Right renal pelvis (tissue), 4 donors: ENCODE measurements around the gene CAMK2G. TPM values are rescaled to one million over a fixed set of nuclear protein-coding genes. Genes with fewer than 3 reads are reported as not detected.
"Not testable (repeated sequence)": the region's sequence is repeated elsewhere in the genome, so short reads cannot be mapped to it uniquely, and the experiment has no call there.

Experiments used
- DNase-seq, 4 donors: peaks; one replicate each; pipeline ENCODE4 v3.0.0-alpha.2; 2013; ENCODE audit warnings: low read depth in 4 of 4, low spot score in 3 of 4, missing footprints in 1 of 4
- polyA plus RNA-seq, 4 donors: library from polyadenylated mRNA; unstranded; fragments of 120-200 nt; gene quantifications; one replicate each; pipeline ENCODE4 v1.2.1, GENCODE V29; 2013; ENCODE audit not compliant: insufficient read length in 4 of 4

Gene CAMK2G
- polyA plus RNA-seq, 4 donors: 22.0 to 25.5 (median 22.6) TPM

DNA sequence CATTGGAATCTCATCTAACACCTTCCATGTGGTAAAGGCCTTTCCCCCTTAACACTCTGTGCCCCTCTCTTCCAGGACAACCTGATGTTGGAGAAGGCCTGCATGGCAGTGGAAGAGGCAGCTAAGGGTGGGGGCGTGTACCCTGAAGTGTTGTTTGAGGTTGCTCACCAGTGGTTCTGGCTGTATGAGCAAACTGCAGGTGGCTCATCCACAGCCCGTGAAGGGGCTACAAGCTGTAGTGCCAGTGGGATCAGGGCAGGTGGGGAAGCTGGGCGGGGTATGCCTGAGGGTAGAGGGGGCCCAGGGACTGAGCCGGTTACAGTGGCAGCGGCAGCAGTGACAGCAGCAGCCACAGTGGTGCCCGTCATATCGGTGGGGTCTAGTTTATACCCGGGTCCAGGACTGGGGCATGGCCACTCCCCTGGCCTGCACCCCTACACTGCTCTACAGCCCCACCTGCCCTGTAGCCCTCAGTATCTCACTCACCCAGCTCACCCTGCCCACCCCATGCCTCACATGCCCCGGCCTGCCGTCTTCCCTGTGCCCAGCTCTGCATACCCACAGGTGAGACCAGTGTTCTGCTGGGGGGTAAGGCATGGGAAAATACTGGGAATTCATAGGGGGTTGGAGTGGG lies 75.3 kb downstream of the CAMK2G start:
- DNase-seq: no peak

DNA sequence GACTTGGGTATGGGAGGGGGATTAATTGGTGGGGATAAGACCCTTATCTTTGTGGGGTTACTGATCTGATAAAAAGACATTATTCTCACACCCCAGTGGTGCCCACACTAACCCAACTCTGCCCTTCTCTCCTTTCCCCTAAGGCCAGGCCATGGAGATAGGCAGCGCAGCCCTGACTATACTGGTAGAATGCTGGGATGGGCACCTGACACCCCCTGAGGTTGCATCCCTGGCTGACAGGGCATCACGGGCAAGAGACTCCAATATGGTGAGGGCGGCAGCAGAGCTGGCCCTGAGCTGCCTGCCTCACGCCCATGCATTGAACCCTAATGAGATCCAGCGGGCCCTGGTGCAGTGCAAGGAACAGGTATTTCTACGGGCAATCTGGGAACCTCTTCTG lies 76.3 kb downstream of the CAMK2G start:
- DNase-seq: no peak

DNA sequence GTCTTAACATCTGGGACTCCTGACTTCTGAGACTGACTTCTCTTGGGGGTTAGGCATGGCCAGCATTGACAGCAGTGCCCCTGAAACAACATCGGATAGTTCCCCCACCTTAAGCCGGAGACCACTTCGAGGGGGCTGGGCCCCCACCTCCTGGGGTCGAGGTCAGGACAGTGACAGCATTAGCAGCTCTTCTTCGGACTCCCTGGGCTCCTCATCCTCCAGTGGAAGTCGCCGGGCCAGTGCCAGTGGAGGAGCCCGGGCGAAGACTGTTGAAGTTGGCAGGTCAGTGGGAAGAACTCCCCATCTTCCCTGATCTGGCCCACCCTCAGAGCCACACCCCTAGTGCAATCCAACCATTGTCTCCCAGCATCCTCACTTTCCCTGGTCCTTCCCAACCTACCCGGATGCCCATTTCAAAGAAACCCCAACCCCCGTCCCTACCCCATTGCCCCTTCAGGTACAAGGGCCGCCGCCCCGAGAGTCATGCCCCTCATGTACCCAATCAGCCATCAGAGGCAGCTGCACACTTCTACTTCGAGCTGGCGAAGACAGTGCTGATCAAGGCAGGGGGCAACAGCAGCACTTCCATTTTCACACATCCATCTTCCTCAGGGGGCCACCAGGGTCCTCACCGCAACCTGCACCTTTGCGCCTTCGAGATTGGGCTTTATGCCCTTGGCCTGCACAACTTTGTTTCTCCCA lies 76.9 kb downstream of the CAMK2G start:
- no peak for DNase-seq

DNA sequence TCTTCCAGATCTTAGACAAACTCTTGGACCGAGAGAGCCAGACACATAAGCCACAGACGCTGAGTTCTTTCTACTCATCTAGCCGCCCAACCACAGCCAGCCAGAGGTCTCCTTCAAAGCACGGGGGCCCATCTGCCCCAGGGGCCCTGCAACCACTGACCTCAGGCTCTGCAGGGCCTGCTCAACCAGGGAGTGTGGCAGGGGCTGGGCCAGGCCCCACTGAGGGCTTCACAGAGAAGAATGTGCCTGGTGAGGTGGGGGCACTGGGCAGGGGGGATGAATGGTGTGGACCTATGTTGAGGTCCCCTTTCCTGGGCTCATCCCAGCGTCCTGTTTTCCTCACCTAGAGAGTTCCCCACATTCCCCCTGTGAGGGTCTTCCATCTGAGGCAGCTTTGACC lies 77.6 kb downstream of the CAMK2G start:
- no peak for DNase-seq

DNA sequence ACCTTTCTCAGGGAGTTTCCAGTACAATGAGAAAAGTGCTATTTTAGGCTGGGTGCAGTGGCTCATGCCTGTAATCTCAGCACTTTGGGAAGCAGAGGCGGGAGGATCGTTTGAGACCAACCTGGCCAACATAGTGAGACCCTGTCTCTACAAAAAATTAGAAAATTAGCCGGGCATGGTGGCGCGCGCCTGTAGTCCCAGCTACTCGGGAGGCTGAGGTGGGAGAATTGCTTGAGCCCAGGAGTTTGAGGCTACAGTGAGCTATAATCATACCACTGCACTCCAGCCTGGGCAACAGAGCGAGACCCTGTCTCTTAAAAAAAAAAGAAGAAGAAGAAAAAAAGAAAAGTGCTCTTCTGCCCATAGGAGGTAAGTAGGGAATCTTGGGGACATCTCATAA lies 78.3 kb downstream of the CAMK2G start:
- DNase-seq: not testable (repeated sequence)

DNA sequence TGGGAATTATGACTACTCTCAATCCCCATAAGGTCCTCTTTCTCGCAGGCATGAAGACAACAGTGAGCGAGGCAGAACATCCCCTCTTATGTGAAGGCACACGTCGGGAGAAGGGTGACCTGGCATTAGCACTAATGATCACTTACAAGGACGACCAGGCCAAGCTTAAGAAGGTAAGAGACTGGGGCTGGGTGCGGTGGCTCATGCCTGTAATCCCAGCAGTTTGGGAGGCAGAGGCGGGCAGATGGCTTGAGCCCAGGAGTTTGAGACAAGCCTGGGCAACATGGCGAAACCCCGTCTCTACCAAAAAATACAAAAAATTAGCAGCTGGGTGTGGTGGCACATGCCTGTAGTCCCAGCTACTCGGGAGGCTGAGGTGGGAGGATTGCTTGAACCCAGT lies 78.9 kb downstream of the CAMK2G start:
- DNase-seq: not testable (repeated sequence)

DNA sequence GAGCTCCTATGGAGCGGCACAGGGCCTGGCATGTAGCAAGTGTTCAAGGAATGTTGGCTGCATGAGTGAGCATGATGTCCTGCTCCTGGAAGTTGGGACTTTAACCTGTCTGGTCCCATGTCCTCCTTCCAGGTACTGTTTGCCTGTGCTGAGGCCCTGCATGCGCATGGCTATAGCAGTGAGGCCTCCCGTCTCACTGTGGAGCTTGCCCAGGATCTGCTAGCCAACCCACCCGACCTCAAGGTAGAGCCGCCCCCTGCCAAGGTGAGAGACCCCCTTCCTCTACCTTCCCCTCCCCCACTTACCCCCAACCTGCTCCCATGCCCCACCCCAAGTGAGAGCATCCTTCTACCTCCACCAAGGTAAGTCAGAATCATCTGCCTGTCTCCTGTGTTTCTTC lies 80.9 kb downstream of the CAMK2G start:
- DNase-seq: no peak

DNA sequence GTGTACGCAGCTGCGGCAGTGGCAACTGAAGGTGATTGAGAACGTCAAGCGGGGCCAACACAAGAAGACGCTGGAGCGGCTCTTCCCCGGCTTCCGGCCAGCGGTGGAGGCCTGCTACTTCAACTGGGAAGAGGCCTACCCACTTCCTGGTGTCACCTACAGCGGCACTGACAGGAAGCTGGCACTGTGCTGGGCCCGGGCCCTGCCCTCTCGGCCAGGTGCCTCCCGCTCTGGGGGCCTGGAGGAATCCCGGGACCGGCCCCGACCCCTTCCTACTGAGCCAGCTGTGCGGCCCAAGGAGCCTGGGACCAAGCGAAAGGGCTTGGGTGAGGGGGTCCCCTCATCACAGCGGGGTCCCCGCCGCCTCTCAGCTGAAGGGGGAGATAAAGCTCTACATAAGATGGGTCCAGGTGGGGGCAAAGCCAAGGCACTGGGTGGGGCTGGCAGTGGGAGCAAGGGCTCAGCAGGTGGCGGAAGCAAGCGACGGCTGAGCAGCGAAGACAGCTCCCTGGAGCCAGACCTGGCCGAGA lies 82.4 kb downstream of the CAMK2G start:
- no peak for DNase-seq

DNA sequence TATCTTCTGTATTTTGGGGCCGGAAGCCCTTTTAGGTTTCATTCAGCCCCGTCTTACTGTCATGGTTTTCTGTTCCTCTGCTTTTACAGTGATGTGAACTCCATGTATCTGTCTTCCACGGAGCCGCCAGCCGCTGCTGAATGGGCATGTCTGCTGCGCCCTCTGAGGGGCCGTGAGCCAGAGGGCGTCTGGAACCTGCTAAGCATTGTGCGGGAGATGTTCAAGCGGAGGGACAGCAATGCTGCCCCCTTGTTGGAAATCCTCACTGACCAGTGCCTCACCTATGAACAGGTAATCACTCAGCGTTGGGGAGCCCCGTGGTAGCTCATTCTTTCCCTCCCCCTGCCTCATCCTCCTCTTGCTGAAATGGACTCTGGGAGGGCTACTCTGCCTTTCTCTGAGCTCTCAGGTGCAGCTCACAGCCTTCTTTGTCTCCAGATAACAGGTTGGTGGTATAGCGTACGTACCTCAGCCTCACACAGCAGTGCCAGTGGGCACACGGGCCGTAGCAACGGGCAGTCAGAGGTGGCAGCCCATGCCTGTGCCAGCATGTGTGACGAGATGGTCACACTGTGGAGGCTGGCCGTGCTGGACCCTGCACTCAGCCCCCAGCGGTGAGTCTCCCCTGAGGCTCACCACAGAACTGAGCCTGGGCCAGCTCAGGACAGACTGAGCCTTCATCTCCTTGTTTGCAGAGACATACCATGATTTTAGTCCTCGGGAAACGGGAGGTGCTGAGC lies 83.3 kb downstream of the CAMK2G start:
- DNase-seq: no peak

DNA sequence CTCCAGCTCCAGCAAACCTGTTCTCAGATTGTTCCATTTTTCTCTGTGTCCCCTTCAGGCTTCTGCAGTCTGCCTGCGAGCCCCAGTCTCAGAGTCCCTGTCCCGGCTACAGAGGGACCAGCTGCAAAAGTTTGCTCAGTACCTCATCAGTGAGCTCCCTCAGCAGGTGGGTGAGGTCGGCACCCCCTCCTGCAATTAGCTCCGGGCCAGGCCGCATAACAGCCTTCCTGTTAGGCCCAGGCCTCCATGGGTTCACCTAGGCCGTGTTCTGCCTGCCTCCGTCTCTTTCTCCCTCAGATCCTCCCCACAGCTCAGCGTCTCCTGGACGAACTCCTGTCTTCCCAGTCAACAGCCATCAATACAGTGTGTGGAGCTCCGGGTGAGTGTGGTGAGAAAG lies 84.7 kb downstream of the CAMK2G start:
- no peak for DNase-seq

DNA sequence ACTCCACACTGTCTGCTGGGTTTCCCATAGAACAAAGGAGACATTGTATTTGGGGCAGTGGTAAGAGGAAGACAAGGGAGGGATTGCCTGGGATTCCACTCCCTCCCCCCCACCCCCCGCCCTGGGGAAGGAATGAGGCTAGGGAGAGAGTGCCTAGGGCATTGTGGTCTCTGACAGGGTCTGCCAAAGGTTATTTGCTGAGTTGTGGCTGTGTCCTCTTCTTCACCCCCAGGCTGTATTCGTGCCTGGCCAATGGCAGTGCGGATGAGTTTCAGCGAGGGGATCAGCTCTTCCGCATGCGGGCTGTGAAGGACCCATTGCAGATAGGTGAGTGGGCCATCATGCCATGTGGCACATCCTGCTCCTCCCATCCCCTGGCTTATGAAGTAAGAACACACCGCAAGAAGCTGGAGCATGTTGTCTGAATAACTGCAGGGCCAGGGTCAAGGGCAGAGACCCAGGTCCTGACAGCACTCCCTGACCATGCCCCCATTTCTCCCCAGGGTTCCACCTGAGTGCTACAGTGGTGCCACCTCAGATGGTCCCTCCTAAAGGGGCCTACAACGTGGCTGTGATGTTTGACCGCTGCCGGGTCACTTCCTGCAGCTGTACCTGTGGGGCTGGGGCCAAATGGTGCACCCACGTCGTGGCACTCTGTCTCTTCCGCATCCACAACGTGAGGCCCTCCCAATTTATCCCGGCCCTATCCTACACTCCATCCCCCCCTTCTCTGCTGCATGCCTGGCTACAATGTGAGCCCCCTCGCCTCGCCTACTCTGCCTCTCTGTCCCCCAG lies 85.3 kb downstream of the CAMK2G start:
- DNase-seq: no peak

DNA sequence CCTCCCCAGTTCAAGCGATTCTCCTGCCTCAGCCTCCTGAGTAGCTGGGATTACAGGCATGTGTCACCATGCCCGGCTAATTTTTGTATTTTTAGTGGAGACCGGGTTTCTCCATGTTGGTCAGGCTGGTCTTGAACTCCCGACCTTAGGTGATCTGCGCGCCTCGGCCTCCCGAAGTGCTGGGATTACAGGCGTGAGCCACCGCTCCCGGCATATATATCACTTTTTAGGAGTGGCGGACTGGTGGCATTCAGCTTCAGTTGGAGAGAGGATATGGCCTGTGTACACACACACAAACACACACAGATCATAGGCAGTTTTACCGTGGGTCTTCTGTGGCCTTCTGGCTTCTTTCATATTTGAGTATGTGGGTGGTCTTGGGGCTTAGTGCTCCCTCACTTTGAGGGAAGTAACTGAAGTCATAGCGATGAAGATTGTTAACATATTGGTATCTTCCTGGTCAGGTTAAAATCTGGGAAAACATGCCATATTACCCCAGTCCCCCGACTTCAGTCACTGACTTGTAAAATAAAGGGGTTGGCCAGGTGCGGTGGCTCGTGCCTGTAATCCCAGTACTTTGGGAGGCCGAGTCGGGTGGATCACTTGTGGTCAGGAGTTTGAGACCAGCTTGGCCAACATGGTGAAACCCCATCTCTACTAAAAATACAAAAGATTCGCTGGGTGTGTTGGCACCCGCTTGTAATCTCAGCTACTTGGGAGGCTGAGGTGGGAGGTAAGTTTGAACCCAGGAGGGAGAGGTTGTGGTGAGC lies 87.1 kb downstream of the CAMK2G start:
- not testable (repeated sequence) for DNase-seq

DNA sequence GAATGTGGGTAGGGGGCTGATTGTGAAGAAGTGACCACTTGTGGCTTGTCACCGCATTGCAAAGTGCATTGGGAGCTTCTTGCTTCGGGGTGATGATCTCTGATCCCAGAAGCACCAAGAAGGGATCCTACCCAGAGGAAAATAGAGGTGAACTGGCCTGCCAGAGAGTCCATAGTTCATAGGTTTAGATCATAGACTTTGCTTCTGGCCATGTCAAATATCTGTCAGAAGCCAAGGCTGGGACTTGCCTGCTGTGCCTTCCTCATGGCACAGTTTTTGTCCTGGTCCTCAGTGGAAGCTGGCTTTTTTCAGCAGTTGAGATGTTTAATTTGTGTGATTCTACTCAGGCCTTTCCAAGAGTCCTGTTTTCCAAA lies 87.9 kb downstream of the CAMK2G start:
- DNase-seq: no peak

DNA sequence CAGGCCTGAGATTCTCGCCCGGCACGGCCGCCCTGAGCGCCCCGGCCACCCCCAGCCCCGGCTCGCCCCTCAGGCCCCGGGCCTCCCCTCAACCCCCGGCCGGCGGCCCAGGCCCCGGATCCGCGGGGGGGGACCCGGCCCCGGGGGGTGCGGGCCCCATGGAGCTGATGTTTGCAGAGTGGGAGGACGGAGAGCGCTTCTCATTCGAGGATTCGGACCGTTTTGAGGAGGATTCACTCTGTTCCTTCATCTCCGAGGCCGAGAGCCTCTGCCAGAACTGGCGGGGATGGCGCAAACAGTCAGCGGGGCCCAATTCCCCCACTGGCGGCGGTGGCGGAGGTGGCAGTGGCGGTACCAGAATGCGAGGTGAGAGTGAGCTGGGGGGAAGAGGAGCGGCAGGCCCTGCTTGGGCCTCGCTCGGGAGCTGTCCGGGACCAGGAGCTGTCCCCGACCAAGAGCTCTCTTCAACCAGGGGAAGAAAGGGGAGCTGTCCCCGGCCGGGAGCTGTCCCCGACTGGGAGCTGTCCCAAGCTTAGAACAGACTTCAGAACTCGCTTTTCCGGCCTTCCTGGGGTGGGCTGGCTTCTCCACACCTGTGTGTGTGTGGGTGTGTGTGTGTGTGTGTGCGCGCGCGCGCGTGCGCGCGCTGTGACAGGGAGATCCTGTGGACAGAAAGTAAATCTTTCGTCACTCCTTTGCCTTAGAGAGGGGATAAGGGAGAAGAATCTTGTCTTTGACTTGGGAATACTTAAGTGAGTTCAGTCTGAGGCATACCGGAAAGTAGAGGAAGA lies 88.4 kb downstream of the CAMK2G start:
- DNase-seq: no peak

DNA sequence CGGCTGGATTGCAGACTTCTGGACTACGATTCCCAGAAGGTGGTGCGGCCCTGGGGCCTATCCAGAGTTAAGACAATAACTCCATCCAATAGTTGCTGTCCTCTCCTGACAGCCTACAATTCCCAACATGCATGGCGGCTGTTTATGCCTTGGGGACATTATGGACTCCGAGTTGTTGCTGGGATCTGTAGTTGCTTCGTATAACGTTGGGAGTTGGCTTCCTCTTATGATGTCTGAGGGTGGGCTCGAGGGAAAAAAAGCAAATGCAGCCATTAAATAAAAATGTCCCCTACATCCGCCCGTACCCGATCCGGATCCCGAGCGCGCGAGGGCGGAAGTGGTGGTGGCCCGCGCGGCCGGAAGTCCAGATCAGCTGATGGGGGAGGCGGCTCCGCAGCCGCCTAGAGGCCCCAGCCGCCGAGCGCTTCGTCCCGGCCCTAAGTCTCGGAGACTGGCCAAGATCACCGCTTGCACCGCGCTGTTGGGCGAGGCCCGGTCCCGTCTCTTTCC lies 89.1 kb downstream of the CAMK2G start, which contains the start of gene ZSWIM8:
Gene ZSWIM8, plus strand, starts transcription at position 396 of the 510 bp plus-strand sequence. CDS start 273 bp downstream, outside the sequence.
- DNase-seq: peak; percentile 88 to 94 (median 93)

DNA sequence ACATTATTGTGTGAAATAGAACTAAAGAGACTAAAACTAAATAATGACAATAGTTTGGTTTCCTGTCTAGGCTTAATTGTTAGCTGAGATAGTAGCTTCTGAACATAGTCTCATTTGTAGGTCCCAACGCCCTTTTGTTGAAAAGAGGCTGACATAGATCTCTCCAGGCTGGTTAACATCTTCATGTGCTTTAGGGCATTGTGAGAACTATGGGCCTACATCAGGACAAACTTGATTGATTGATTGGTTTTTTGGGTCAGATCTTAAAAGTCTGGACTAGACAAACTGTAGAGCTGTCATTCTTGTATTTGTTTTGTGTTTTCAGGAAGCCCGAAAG lies 91.6 kb downstream of the CAMK2G start:
- no peak for DNase-seq

DNA sequence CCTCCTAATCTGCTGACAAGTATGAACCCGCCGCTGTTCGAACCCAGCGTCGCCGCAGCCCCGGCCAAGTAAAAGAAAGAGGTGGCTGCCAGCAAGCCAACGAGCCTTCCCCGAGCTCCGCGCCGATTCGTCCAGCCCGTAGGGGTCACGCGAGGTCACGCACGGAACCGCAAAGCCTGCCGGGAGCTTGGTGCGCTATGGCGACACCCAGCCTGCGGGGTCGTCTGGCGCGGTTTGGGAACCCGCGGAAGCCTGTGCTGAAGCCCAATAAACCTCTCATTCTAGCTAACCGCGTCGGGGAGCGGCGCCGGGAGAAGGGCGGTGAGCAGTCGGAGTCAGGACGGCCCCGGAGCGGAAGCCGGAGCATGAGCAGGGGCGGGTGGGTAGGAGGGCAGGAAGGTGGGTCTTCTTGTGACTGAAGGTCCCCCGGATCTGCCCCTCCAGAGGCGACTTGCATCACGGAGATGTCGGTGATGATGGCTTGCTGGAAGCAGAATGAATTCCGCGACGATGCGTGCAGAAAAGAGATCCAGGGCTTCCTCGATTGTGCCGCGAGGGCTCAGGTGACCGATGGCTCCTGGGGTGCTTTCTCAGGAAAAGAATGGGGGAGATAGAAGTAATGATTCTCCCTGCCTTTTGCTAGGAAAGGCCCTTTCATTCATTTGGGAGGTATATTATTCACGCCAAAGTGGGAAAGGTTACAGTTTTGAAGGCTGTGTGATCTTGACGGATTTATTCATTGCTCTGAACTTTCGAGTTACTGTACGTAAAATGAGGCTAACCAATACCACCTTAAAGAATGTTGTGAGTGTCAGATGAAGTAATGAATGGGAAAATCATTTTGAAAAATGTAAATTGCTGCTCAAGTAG lies 92.2 kb downstream of the CAMK2G start, which contains the start of gene CHCHD1:
Gene CHCHD1, plus strand, starts transcription at position 170 of the 870 bp plus-strand sequence. Its CDS starts 28 bp downstream, at position 198.
- DNase-seq: peak; percentile 80 to 86 (median 84)

DNA sequence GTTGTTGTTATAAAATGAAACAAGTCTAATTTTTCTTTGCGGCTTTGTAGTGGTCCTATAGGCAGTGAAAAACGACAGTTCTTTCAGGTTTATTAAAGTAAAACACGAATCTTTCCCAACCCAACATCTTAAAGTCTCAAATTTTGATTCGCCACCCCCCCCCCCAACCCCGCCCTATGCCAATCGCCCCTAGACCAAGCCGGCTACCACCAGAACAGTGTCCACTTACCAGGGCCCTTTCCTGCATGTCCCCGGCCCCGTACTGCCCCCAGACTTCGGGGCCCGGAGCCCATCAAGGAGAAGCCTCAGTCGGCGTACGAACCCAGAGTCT lies 92.8 kb downstream of the CAMK2G start:
- DNase-seq: no peak
